HepG2 (cell line): ENCODE data around the gene LMNTD1. TPM values are rescaled to one million over a fixed set of nuclear protein-coding genes. Genes with fewer than 3 reads are reported as not detected.

Source experiments
- ATAC-seq: fragments of 200-7000 bp; cut with Tn5 transposase; 3 replicates; pipeline ENCODE4 v1.9.1; 2020; ENCODE audit warnings: mild to moderate bottlenecking, moderate library complexity
- BruUV-seq: library from RNA; stranded (reverse); fragments of 400-500 nt; replicated peaks from 2 replicates; lab custom pipeline; 2021; lab: Mats Ljungman, UMichigan
- CTCF ChIA-PET: fragments of 300-600 bp; formaldehyde crosslinking; extraction: SDS; loops from one replicate; lab custom pipeline; 2021; ENCODE audit warnings: low total read pairs, inconsistent platforms, low intra/inter-chr PET ratio; lab: Yijun Ruan, JAX
- POLR2A ChIA-PET: fragments of 350-600 bp; sonication (Branson Sonifier 250); formaldehyde crosslinking; loops from one replicate; lab custom pipeline; 2020; ENCODE audit warnings: antibody characterized with exemption, inconsistent platforms; lab: Yijun Ruan, JAX
- DNase-seq: peaks from one replicate; pipeline ENCODE4 v3.0.0-alpha.2; 2015; ENCODE audit warnings: low spot score
- FAIRE-seq: peaks from 3 replicates; lab custom pipeline; 2011; peaks lifted over from hg19 to GRCh38; lab: Jason Lieb, UNC
- H2AFZ ChIP-seq: one replicate; pipeline ENCODE4 v1.6.1; 2011; ENCODE audit warnings: low read length, inconsistent platforms
- H3K27ac ChIP-seq: fragments of 300-600 bp; 3 replicates; pipeline ENCODE4 v1.8.0; 2011; ENCODE audit warnings: mixed run types, mild to moderate bottlenecking, mixed read lengths, low read length, inconsistent platforms; ENCODE audit not compliant: insufficient read depth; ENCODE audit errors: extremely low read length
- H3K27me3 ChIP-seq, 2 experiments: fragments of 200-600 bp in 1 of 2; 2 replicates in 1 of 2; 3 replicates in 1 of 2; pipeline versions ENCODE4 v1.6.0 to v1.8.0; 2011; ENCODE audit warnings: low read length in 2 of 2, mild to moderate bottlenecking in 2 of 2, moderate library complexity in 2 of 2, inconsistent platforms in 1 of 2; ENCODE audit not compliant: insufficient read depth in 2 of 2, control insufficient read depth in 1 of 2
- H3K36me3 ChIP-seq, 2 experiments: fragments of 200-600 bp in 1 of 2; replicated peaks in 1 of 2; 2 replicates in 1 of 2; 3 replicates in 1 of 2; pipeline versions ENCODE4 v1.5.1 to v1.8.0; 2011; ENCODE audit warnings: low read length in 2 of 2, inconsistent platforms in 1 of 2; ENCODE audit not compliant: insufficient read depth in 2 of 2, control insufficient read depth in 1 of 2
- H3K4me1 ChIP-seq: 2 replicates; pipeline ENCODE4 v1.5.1; 2012; ENCODE audit warnings: low read length, inconsistent platforms; ENCODE audit not compliant: insufficient read depth
- H3K4me2 ChIP-seq: 2 replicates; pipeline ENCODE4 v1.6.0; 2011; ENCODE audit warnings: low read depth, low read length, inconsistent platforms
- H3K4me3 ChIP-seq, 3 experiments: fragments of 200-600 bp in 1 of 3; sonication (generic), shearing (Covaris generic) in 1 of 3; replicated peaks in 1 of 3; 2 replicates each; pipeline ENCODE4 v1.5.1; 2011 to 2016; ENCODE audit warnings: low read length in 3 of 3, inconsistent platforms in 2 of 3, low read depth in 2 of 3, mild to moderate bottlenecking in 2 of 3, control low read depth in 1 of 3, mixed read lengths in 1 of 3; ENCODE audit not compliant: insufficient read depth in 1 of 3
- H3K79me2 ChIP-seq: one replicate; pipeline ENCODE4 v1.6.1; 2011; ENCODE audit warnings: low read length, inconsistent platforms; ENCODE audit not compliant: insufficient read depth
- H3K9ac ChIP-seq: 2 replicates; pipeline ENCODE4 v1.6.0; 2011; ENCODE audit warnings: mild to moderate bottlenecking, low read depth, low read length, inconsistent platforms; ENCODE audit not compliant: insufficient read depth
- H3K9me3 ChIP-seq: 2 replicates; pipeline ENCODE4 v1.5.1; 2012; ENCODE audit warnings: mild to moderate bottlenecking, low read length
- H4K20me1 ChIP-seq: 2 replicates; pipeline ENCODE4 v1.6.0; 2011; ENCODE audit warnings: inconsistent platforms, mild to moderate bottlenecking, low read length, moderate library complexity; ENCODE audit not compliant: insufficient read depth
- AGO1 ChIP-seq: fragments of 200-400 bp; formaldehyde crosslinking; IDR thresholded peaks from 2 replicates; pipeline ENCODE4 v1.6.1; 2017; ENCODE audit warnings: mild to moderate bottlenecking, low read depth, low read length, moderate library complexity; ENCODE audit not compliant: poor library complexity, severe bottlenecking
- CAMTA2 ChIP-seq: sonication (generic); formaldehyde crosslinking; IDR thresholded peaks from 2 replicates; pipeline ENCODE4 v1.4.0; 2020; ENCODE audit warnings: mild to moderate bottlenecking, missing genetic modification reagents, borderline replicate concordance
- CCDC6 ChIP-seq: sonication (generic); formaldehyde crosslinking; IDR thresholded peaks from 2 replicates; pipeline ENCODE4 v1.8.1; 2022; ENCODE audit warnings: mild to moderate bottlenecking, missing genetic modification reagents, moderate library complexity
- IRF2 ChIP-seq: IDR thresholded peaks from 2 replicates; pipeline ENCODE4 v1.6.1; 2018; ENCODE audit warnings: missing genetic modification reagents, missing compliant biosample characterization
- KAT7 ChIP-seq: IDR thresholded peaks from 2 replicates; pipeline ENCODE4 v1.6.1; 2018; ENCODE audit warnings: borderline replicate concordance, missing compliant biosample characterization
- POLR2AphosphoS5 ChIP-seq: IDR thresholded peaks from 2 replicates; pipeline ENCODE4 v1.6.1; 2012; ENCODE audit warnings: low read depth, low read length
- RFXANK ChIP-seq: IDR thresholded peaks from 2 replicates; pipeline ENCODE4 v1.6.1; 2016
- SP1 ChIP-seq, 2 experiments: fragments of 450-650 bp in 1 of 2; sonication (generic) in 1 of 2; formaldehyde crosslinking in 1 of 2; IDR thresholded peaks; 2 replicates each; pipeline versions ENCODE4 v1.4.0 to v1.6.1; 2016 to 2020; ENCODE audit warnings: missing genetic modification reagents in 1 of 2
- STAG1 ChIP-seq: sonication (generic); formaldehyde crosslinking; IDR thresholded peaks from 2 replicates; pipeline ENCODE4 v1.4.0; 2020; ENCODE audit warnings: missing genetic modification reagents
- TBP ChIP-seq: sonication (generic); formaldehyde crosslinking; IDR thresholded peaks from 2 replicates; pipeline ENCODE4 v1.5.0; 2020; ENCODE audit warnings: missing genetic modification reagents
- ZEB1 ChIP-seq: IDR thresholded peaks from 2 replicates; pipeline ENCODE4 v1.6.1; 2012; ENCODE audit warnings: mild to moderate bottlenecking, low read depth, inconsistent platforms; ENCODE audit not compliant: insufficient replicate concordance
- ZNF20 ChIP-seq: sonication (generic); formaldehyde crosslinking; IDR thresholded peaks from 2 replicates; pipeline ENCODE4 v1.4.0; 2020; ENCODE audit warnings: mild to moderate bottlenecking, moderate library complexity, missing genetic modification reagents
- ZNF253 ChIP-seq: sonication (generic); formaldehyde crosslinking; IDR thresholded peaks from 2 replicates; pipeline ENCODE4 v1.8.0; 2022; ENCODE audit warnings: mild to moderate bottlenecking, missing genetic modification reagents, borderline replicate concordance
- ZNF556 ChIP-seq: sonication (generic); formaldehyde crosslinking; IDR thresholded peaks from 2 replicates; pipeline ENCODE4 v1.4.0; 2020; ENCODE audit warnings: mild to moderate bottlenecking, missing genetic modification reagents, borderline replicate concordance
- ZNF83 ChIP-seq: sonication (generic); formaldehyde crosslinking; IDR thresholded peaks from 2 replicates; pipeline ENCODE4 v1.4.0; 2020; ENCODE audit warnings: missing genetic modification reagents, mild to moderate bottlenecking, borderline replicate concordance
- ZSCAN9 ChIP-seq: IDR thresholded peaks from 2 replicates; pipeline ENCODE4 v1.6.1; 2016; ENCODE audit warnings: borderline replicate concordance
- WGBS: methylation state at CpG from one replicate; pipeline ENCODE4 v1.1.6; 2017; ENCODE audit warnings: low lambda C conversion rate; 5-methylcytosine and 5-hydroxymethylcytosine counted together
- in situ Hi-C: cut with HindIII; loops from 2 replicates; pipeline ENCODE4 v1.10.0; 2017; ENCODE audit warnings: low pct_unique_long_range_greater_than_20kb; ENCODE audit not compliant: extremely low pct_ligation_motif_present
- intact Hi-C: fragments of 100-400 bp; cut with micrococcal nuclease; formaldehyde crosslinking; loops from one replicate; pipeline ENCODE4 v1.10.0; 2022; ENCODE audit not compliant: unreplicated experiment
- polyA plus RNA-seq, 8 experiments: library from polyadenylated mRNA; depleted of rRNA in 3 of 8; stranded (reverse) in 7 of 8; unstranded in 1 of 8; fragments of >200 nt; fragmentation: Illumina TruSeq in 4 of 8; extraction: Trizol in 4 of 8; gene quantifications; 2 replicates each; pipeline versions ENCODE4 v1.2.1 to v1.2.3, GENCODE V29; 2011 to 2016; ENCODE audit warnings: low read depth in 4 of 8, missing spikeins in 1 of 8, mixed read lengths in 1 of 8; ENCODE audit not compliant: insufficient read depth in 1 of 8
- total RNA-seq, 5 experiments: library from RNA; depleted of rRNA; stranded (reverse); fragments of >200 nt; fragmentation: Illumina TruSeq; extraction: Trizol; gene quantifications; 2 replicates each; pipeline ENCODE4 v1.2.3, GENCODE V29; 2016; ENCODE audit warnings: low read depth in 1 of 5
- TF ChIP-seq, protein P1 (sequence below): sonication (generic); formaldehyde crosslinking; IDR thresholded peaks from 2 replicates; pipeline ENCODE4 v1.4.0; 2020; ENCODE audit warnings: missing genetic modification reagents, borderline replicate concordance

Gene LMNTD1
- total and polyA plus RNA-seq, 2 of the 13 experiments (the other 11 are each of a cell fraction or from before 2014, with no cell fraction given): not detected

DNA sequence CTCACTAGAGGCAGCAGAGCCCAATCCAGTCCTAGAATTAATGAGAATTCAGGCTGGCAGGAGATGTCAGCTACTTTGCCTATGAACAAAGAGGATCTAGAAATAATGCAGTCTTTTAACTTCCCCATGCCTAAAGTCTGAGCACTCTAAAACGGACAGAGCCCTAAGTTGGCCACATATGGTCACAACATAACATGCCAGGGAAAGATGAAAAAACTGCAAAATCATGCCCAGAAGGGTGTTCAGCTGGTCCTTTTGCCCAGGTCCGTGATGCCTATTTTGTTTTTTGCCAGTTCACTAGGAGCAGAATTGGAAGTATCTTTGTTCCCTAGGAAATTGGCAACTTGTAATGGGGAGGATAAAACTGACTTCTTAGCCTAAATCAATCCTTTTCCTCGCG, 20.3 kb upstream of the LMNTD1 start:
- no peak overlapping the region for H3K9ac ChIP-seq
- no peak for TF ChIP-seq KAT7
- TF ChIP-seq ZNF253 (CRISPR knock-in tag): no peak
- no peak for TF ChIP-seq ZNF83 (CRISPR knock-in tag)
- TF ChIP-seq CCDC6 (CRISPR knock-in tag): no peak
- no peak for TF ChIP-seq RFXANK
- no peak for TF ChIP-seq ZNF20
- TF ChIP-seq TBP (CRISPR knock-in tag): no peak
- H3K36me3 ChIP-seq: no peaks in the 10 kb centered on the region
- FAIRE-seq (no peak), ATAC-seq (no peak), DNase-seq (no peak)
- H3K79me2 ChIP-seq: no peaks in the 10 kb centered on the region
- no TSS peak for BruUV-seq
- no peaks in the 10 kb centered on the region for H3K27me3 ChIP-seq
- no peaks in the 10 kb centered on the region for H4K20me1 ChIP-seq
- 15% methylated on average over 4 of the region's 4 CpGs for WGBS
- no peak overlapping the region for H3K4me3 ChIP-seq
- H3K4me2 ChIP-seq: no peak overlapping the region
- intact Hi-C loops: no loop called here
- in situ Hi-C loops: no loop called here
- H2AFZ ChIP-seq: no peak overlapping the region
- H3K9me3 ChIP-seq: no peaks in the 10 kb centered on the region
- no peaks in the 10 kb centered on the region for H3K4me1 ChIP-seq
- CTCF ChIA-PET: no interaction called here
- no peak overlapping the region for H3K27ac ChIP-seq
- POLR2A ChIA-PET: no interaction called here

DNA sequence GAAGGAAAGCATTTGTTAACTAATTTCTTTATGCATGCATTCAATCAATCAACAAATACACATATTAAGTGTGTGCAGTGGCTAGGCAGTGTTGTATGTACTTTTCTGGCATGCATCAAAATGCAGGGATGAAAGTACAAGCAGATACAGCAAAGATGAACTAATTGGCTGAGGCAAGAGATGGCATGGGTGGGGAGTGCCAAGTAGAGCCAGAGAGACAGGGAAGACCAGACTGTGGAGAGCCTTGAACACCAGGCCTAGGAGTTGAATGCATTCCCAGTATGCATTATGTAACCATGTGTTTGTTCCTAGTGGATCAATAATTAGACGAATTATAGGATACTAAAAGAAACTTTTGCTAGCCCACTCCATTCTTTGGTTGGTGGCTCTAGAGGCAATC, 17.3 kb upstream of the LMNTD1 start:
- ATAC-seq: no peak

More for the DNA sequence above, 17.3 kb upstream of the LMNTD1 start:
- Histone ChIP-seq H3K9me3 (no peaks in the 10 kb centered on the region), H3K4me1 (no peaks in the 10 kb centered on the region), H2AFZ (no peak overlapping the region), H3K36me3 (no peaks in the 10 kb centered on the region), H3K4me3 (no peak overlapping the region), H3K9ac (no peak overlapping the region), H3K27ac (no peak overlapping the region), H4K20me1 (no peaks in the 10 kb centered on the region), H3K79me2 (no peaks in the 10 kb centered on the region), H3K27me3 (no peaks in the 10 kb centered on the region), H3K4me2 (no peak overlapping the region)
- ChIA-PET CTCF (no interaction called here), POLR2A (no interaction called here)
- WGBS: 0% methylated on average over 1 of the region's 1 CpG
- FAIRE-seq: no peak
- DNase-seq: no peak
- no peak for TF ChIP-seq IRF2
- no peak for TF ChIP-seq CAMTA2 (CRISPR knock-in tag)
- TF ChIP-seq ZSCAN9 (CRISPR knock-in tag): no peak
- TF ChIP-seq ZEB1: no peak
- TF ChIP-seq AGO1: no peak
- TF ChIP-seq POLR2AphosphoS5: no peak
- TF ChIP-seq ZNF556 (CRISPR knock-in tag): no peak
- no peak for TF ChIP-seq SP1 (IDR thresholded peaks at IDR 0.05)
- no peak for TF ChIP-seq SP1 (CRISPR knock-in tag; IDR thresholded peaks at IDR 0.05)
- no peak for TF ChIP-seq STAG1 (CRISPR knock-in tag)
- TF ChIP-seq, protein P1, sequence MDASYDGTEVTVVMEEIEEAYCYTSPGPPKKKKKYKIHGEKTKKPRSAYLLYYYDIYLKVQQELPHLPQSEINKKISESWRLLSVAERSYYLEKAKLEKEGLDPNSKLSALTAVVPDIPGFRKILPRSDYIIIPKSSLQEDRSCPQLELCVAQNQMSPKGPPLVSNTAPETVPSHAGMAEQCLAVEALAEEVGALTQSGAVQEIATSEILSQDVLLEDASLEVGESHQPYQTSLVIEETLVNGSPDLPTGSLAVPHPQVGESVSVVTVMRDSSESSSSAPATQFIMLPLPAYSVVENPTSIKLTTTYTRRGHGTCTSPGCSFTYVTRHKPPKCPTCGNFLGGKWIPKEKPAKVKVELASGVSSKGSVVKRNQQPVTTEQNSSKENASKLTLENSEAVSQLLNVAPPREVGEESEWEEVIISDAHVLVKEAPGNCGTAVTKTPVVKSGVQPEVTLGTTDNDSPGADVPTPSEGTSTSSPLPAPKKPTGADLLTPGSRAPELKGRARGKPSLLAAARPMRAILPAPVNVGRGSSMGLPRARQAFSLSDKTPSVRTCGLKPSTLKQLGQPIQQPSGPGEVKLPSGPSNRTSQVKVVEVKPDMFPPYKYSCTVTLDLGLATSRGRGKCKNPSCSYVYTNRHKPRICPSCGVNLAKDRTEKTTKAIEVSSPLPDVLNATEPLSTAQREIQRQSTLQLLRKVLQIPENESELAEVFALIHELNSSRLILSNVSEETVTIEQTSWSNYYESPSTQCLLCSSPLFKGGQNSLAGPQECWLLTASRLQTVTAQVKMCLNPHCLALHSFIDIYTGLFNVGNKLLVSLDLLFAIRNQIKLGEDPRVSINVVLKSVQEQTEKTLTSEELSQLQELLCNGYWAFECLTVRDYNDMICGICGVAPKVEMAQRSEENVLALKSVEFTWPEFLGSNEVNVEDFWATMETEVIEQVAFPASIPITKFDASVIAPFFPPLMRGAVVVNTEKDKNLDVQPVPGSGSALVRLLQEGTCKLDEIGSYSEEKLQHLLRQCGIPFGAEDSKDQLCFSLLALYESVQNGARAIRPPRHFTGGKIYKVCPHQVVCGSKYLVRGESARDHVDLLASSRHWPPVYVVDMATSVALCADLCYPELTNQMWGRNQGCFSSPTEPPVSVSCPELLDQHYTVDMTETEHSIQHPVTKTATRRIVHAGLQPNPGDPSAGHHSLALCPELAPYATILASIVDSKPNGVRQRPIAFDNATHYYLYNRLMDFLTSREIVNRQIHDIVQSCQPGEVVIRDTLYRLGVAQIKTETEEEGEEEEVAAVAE (CRISPR knock-in tag): no peak
- in situ Hi-C loops: no loop called here
- no TSS peak for BruUV-seq
- intact Hi-C loops: no loop called here
